Subcutaneous adipose tissue (tissue), 4 donors: ENCODE data around the gene TOMM40L. TPM values are rescaled to one million over a fixed set of nuclear protein-coding genes. Genes with fewer than 3 reads are reported as not detected.

ENCODE experiments used
- total RNA-seq, 4 donors: library from RNA; depleted of rRNA; stranded (reverse); fragments of >200 nt; gene quantifications; one replicate each; pipeline ENCODE4 v1.1.0, GENCODE V29; 2016
- TF ChIP-seq, protein P1 (sequence below): fragments of 450-650 bp; IDR thresholded peaks from one replicate; pipeline ENCODE4 v1.5.1; 2016; ENCODE audit warnings: low read depth, mild to moderate bottlenecking, control low read depth, antibody characterized with exemption, moderate library complexity

Gene TOMM40L
- total RNA-seq, 4 donors from 2014 or later = 7.5 to 10.6 (median 9.9) TPM

DNA sequence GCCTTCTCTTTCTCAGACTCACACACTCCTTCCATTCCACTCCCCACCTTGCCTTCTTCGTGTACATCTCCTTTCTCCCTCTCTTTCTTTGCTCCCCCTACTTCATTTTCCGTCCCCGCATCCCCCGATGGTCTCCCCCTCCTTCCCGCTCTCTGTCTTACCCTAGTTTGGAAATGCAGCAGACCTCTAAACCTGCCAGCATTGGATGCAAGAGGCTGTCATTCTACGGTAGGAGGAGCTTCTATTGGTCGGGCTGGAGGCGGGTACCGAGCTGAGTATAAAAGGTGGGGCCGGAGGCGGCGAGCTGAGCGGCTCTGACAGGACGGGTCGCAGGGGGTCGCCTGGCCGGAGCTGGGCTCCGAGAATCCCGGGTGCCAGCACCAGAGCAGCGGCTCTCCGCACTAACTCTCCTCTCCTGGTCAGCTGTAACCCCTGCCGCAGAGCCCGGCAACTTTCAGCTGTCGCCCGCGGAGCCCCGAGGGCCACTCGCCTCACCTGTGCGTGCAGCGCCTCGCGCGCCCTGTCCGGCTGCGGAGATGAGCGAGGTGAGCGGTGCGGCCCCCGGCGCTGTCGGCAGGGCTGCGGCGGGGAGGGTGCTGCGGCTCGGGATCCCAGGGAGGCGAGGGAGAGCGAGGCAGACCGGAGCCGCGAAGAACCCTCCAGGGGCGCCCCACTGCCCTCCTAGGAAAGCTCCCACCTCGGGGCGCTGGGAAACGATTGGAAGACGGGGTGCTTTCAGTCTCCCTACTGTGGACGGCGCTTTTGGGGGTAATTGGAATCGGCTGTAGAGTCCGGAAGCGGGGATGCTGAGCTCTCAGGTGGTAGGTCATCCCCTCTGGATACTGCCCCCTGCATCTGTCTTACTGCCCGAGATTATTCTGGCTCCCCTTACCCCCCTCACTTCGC, 32.8 kb downstream of the TOMM40L start, which contains the start of gene PCP4L1:
Gene PCP4L1 (plus strand): TSS at position 307 of the 906 bp plus-strand sequence. CDS start 230 bp downstream, at position 537.
- TF ChIP-seq, protein P1, sequence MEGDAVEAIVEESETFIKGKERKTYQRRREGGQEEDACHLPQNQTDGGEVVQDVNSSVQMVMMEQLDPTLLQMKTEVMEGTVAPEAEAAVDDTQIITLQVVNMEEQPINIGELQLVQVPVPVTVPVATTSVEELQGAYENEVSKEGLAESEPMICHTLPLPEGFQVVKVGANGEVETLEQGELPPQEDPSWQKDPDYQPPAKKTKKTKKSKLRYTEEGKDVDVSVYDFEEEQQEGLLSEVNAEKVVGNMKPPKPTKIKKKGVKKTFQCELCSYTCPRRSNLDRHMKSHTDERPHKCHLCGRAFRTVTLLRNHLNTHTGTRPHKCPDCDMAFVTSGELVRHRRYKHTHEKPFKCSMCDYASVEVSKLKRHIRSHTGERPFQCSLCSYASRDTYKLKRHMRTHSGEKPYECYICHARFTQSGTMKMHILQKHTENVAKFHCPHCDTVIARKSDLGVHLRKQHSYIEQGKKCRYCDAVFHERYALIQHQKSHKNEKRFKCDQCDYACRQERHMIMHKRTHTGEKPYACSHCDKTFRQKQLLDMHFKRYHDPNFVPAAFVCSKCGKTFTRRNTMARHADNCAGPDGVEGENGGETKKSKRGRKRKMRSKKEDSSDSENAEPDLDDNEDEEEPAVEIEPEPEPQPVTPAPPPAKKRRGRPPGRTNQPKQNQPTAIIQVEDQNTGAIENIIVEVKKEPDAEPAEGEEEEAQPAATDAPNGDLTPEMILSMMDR = no peak

DNA sequence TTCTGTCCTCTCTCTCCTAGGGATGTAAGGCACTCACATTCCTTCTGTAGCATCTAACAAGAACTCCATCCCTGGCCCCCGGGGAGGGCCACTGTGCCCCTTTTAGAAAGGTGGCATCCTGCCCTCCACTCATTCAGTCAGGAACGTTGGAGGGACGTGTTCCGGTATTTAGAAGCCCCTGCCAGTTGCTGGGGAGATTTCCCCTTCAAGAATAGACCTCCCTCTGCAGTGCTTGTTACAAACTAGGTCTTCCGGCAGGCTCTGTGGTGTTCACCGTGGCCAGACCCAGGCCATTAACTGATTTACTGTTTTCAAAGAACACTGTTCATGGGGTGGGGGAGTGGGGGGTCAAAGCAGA, 33.5 kb downstream of the TOMM40L start:
- TF ChIP-seq, protein P1 = no peak

DNA sequence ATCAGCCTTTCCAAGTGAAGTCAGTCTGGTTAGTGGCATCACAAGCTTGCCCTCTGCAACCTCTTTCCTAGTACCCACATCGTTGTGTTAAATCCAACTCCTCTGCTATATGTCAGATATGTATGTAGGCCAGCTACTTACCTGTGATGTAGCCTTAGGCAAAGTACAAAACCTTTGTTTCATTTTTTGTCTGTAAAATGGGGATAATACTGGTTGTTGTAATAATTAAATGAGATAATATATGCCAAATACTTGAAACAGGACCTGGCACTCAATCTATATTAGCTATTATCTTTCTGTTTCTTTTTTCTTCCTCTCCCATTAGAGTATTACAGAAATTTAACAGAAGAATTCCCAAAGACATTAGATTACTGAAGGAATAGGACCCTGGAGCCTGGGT, 33.9 kb downstream of the TOMM40L start:
- TF ChIP-seq, protein P1 = no peak

DNA sequence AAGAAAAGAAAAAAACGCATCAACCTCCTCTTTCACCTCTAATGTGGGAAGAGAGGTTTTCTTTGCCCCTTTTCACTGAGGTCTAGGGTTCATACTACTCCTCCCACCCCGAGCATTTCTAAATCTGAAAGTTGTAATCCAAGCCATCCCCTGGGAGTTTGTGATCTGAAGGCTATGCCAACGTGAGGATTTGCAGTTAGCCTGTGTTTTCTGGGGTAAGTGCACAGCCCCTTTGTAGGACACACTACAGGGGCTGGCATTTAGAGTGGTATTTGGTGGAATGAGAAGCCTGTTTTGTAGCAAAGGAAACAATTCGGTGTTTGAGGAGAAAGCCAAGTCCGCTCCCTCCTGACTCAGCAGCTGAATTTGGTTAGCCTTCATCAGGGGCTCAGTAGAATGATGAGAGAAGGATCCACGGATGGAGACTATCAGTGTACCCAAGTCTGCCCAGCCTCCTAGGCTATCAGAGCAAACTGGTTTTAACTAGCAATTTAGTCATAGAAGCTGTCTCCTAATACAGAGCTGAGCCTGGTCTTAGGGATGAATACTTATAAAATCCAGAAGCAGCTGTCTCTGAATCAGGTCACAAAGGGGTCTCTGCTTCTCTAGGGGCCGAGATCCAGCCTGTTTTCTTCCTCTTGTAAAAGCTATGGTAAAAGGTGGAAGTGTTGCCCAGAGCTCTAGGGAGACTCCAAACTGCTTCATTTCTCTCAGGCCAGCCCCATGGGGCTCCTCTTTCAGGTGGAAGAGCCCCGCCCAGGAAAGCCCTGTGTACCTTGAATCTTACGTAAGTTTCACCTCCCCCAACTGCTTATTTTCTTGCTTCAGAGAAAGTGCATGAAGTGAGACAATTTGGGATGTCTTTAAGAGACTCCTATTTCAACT, 34.8 kb downstream of the TOMM40L start:
- TF ChIP-seq, protein P1 = no peak

DNA sequence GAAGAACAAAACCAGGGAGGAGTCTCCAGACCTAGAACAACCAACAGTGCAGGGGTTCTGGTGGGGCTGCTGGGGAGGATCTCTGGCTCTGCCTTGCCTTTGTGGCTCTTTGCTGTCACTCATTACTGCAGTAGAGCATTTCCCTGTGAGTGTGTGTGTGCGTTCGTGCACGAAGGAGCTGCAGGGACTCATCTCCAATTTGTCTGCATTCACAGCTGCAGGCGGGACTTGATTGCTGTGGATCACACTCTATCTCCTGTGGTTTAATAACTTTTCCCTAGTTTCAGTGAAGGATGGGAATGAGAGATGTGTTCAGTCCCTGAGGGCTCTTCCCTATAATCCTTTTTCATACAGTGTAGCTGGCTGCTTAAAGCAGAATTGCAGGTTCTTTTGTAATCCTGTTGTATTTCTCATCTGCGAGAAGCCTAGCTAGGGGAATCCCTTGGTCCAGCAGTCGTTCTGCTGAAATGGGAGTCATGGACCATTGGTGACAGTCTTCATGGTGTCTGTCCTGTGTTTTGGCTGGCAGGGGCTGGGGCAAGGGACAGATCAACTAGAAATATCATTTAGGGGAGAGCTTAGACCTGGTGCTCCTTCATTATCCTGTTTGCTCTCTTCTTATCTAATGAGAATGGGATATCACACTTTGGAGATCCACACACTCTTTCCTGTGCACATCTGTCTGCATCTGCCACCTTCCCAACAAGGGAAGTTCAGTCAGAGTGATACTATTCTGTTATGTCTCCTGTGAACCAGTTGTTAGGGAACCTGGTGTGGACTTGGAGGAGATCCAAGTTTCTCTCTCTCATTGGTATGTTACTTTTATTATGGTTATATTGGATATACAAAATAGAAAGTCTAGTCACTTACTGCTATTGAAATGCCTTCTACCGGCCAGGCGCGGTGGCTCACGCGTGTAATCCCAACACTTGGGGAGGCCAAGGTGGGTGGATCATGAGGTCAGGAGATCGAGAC, 35.7 kb downstream of the TOMM40L start:
- TF ChIP-seq, protein P1 = no peak

DNA sequence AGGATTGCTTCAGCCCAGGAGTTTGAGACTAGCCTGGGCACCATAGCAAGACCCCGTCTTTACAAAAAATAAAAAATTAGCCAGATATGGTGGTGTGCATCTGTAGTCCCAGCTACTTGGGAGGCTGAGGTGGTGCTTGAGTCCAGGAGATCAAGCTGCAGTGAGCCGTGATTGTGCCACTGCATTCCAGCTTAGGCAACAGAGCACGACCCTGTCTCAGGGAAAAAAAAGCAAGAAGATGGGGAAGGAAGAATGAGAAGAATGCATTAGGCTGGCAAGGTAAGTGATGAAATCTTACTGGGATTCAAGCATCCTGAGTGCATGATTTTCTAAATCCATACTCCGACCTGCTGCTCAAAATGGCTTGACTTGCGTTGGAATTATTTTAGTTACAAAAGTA, 39.4 kb downstream of the TOMM40L start:
- TF ChIP-seq, protein P1 = no peak
